ENCODE results near the gene PTPRD.

The PTPRD gene

DNA sequence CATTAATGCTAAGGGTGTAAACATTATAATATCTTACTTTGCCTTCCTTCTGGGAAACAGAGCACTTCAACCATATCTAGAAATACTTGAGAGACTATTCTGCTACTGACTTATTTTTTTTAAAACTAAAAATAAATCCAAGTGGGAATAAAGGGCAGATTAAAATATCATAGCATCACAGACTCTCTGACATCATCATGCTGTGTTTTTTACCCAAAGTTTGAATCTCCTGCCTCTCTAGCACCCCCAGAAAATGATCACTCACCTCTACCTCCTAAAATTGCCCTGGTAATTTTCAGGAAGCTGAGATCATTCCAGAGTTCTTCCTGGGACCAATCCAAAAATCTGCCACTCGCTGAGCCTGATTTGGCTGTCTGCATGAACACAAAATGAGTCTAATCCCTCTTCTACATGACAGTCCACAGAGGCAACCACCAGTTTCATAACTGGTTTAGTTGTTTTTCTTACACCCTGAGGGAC is 1999.4 kb downstream of the PTPRD start:
- no peak overlapping the region for H3K4me3 ChIP-seq (replicated peaks; ENCODE audit: low read depth, low read length)
- DNase-seq (ENCODE audit: extremely low read depth, low read depth) = no peak
- TF ChIP-seq, protein P1, sequence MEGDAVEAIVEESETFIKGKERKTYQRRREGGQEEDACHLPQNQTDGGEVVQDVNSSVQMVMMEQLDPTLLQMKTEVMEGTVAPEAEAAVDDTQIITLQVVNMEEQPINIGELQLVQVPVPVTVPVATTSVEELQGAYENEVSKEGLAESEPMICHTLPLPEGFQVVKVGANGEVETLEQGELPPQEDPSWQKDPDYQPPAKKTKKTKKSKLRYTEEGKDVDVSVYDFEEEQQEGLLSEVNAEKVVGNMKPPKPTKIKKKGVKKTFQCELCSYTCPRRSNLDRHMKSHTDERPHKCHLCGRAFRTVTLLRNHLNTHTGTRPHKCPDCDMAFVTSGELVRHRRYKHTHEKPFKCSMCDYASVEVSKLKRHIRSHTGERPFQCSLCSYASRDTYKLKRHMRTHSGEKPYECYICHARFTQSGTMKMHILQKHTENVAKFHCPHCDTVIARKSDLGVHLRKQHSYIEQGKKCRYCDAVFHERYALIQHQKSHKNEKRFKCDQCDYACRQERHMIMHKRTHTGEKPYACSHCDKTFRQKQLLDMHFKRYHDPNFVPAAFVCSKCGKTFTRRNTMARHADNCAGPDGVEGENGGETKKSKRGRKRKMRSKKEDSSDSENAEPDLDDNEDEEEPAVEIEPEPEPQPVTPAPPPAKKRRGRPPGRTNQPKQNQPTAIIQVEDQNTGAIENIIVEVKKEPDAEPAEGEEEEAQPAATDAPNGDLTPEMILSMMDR (IDR thresholded peaks at IDR 0.05; ENCODE audit: low read depth, low read length, missing control alignments) = no peak

DNA sequence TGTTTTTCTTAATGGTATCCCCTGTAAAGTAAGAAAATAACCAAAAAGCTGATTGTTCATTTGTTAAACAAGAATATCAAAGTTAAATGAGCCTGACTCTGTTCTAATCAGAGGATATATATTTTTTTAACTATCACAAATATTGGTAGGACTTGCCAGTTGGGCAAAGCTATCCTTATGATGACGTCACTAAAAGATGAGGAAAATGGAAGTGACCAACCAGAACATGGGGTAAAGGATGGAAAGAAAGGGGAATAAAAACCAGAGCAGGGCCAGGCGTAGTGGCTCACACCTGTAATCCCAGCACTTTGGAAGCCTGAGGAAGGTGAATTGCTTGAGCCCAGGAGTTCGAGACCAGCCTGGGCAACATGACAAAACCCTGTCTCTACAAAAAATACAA is 2001.6 kb downstream of the PTPRD start:
- TF ChIP-seq, protein P1 (IDR thresholded peaks at IDR 0.05; ENCODE audit: low read depth, low read length, missing control alignments) = no peak
- H3K4me3 ChIP-seq (replicated peaks; ENCODE audit: low read depth, low read length) = no peak overlapping the region
- DNase-seq (ENCODE audit: extremely low read depth, low read depth) = no peak

DNA sequence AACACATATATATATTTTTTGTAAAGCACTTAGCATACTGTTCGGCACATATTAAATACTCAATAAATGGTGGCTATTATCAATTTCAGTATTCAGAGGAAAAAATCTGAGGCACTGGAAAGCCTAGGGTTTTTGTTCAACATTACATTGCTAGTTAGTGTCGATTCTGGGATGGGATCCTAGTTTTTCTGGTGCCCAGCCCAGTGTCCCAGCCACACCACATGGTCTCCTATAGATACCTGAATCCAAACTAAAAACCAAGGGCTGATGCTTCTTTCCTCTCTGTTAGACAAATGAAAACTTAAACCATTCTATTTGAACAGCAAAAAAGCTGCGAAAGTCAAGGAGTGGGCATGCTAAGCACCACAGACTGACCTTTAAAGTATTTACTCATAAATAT is 2002.5 kb downstream of the PTPRD start:
- H3K4me3 ChIP-seq (replicated peaks; ENCODE audit: low read depth, low read length) = no peak overlapping the region
- TF ChIP-seq, protein P1 (IDR thresholded peaks at IDR 0.05; ENCODE audit: low read depth, low read length, missing control alignments) = no peak
- no peak for DNase-seq (ENCODE audit: extremely low read depth, low read depth)

DNA sequence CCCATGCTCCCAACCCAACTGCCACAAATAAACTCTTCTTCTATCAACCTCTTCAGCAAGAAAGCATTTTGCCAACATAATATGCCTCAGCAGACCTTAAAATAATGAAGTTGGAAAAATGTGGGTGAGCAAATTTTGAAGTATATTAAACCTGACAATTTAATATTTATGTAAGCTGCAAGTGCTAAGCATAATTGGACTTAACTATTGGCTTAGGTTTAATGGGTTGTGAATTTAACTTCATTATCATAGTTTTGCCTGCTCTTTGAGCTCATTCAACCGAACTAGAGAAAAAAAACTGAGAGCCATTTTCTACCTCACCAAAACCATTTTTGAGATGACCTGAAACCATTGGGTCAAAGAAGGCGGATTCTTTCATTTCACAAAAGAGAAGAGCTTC is 2007.7 kb downstream of the PTPRD start:
- TF ChIP-seq, protein P1 (IDR thresholded peaks at IDR 0.05; ENCODE audit: low read depth, low read length, missing control alignments) = no peak
- DNase-seq (ENCODE audit: extremely low read depth, low read depth) = no peak
- no peak overlapping the region for H3K4me3 ChIP-seq (replicated peaks; ENCODE audit: low read depth, low read length)

DNA sequence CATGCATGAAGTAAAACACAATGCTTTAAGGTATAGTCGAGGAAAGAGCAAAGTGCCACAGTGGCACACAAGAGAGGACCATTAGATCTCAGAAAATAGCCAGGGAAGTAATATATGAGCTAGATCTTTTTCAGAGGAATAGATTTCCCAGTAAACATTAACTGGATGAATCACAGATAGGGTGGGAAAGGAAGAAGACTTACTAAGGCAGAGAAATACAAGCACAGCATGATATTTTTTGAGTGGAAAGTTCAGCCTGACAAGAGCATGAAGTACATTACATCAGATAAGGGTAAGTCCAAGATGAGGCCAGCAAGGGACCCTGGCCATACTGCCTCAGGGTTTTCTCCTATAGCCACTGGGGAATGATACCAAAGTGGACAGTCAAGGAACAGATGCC is 2008.6 kb downstream of the PTPRD start:
- TF ChIP-seq, protein P1 (IDR thresholded peaks at IDR 0.05; ENCODE audit: low read depth, low read length, missing control alignments) = no peak
- DNase-seq (ENCODE audit: extremely low read depth, low read depth) = no peak
- H3K4me3 ChIP-seq (replicated peaks; ENCODE audit: low read depth, low read length) = no peak overlapping the region

DNA sequence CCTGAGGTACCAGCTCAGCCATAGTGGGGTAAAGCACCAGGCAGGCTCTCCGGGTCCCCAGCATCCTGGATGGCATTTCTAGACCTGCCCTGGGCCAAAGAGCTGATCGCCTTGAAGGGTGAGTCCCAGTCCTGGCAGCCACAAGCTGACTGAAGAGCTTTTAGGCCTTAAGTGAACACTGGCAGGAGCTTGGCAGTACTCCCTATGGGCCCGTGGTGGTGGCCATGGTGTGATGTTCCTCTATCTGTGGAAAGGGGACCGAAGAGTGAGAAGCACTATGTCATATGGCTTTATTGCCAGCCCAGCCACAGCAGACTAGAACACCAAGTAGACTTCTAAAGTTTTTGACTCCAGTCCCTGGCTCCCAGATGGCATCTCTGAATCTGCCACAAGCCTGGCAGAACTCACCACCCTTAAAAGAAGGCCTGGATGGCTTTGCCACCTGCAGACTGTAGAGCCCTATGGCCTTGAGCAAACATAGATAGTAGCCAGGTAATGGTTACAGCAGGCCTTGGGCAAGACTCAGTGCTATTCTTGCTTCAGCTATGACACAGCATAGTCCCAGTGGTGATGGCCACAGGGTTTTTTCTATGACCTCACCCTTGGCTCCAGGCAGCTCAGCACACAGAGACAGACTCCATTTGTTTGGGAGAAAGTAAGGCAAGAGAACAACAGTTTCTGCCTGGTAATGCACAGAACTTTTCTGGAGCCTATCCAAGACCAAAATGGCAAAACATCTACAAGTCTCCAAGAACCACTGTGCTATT is 2011.7 kb downstream of the PTPRD start:
- TF ChIP-seq, protein P1 (IDR thresholded peaks at IDR 0.05; ENCODE audit: low read depth, low read length, missing control alignments) = no peak
- no peak overlapping the region for H3K4me3 ChIP-seq (replicated peaks; ENCODE audit: low read depth, low read length)
- no peak for DNase-seq (ENCODE audit: extremely low read depth, low read depth)
